ENCODE results near the gene CCDC89.

Gene CCDC89

GRCh38 chr11:85652786-85653447 lies 33.1 kb downstream of the CCDC89 start:
- DNase-seq (ENCODE audit: low spot score), result no peak

GRCh38 chr11:85651118-85651517 lies 34.9 kb downstream of the CCDC89 start:
- DNase-seq (ENCODE audit: low spot score), result no peak

GRCh38 chr11:85647604-85648299 lies 38.2 kb downstream of the CCDC89 start, which contains the start of gene TMEM126A:
TSS of gene TMEM126A (plus strand) at chr11:85647967. CDS start at chr11:85650256, 2,289 bp downstream.
- peak; percentile 90 for DNase-seq (ENCODE audit: low spot score)

GRCh38 chr11:85647078-85647477 lies 38.9 kb downstream of the CCDC89 start:
- DNase-seq (ENCODE audit: low spot score), result no peak

GRCh38 chr11:85643191-85643614 lies 42.8 kb downstream of the CCDC89 start:
- DNase-seq (ENCODE audit: low spot score), result no peak

GRCh38 chr11:85634747-85635146 lies 51.2 kb downstream of the CCDC89 start:
- no peak for DNase-seq (ENCODE audit: low spot score)

All from germinal center (tissue), 1 donor.